GM19193 (cell line): ENCODE results near the gene TAF3.

ENCODE experiments used
- POLR2A ChIP-seq: IDR thresholded peaks from 4 replicates; pipeline ENCODE4 v1.6.1; 2011; ENCODE audit not compliant: insufficient read depth, insufficient read length; ENCODE audit errors: extremely low read depth

TAF3 gene

DNA sequence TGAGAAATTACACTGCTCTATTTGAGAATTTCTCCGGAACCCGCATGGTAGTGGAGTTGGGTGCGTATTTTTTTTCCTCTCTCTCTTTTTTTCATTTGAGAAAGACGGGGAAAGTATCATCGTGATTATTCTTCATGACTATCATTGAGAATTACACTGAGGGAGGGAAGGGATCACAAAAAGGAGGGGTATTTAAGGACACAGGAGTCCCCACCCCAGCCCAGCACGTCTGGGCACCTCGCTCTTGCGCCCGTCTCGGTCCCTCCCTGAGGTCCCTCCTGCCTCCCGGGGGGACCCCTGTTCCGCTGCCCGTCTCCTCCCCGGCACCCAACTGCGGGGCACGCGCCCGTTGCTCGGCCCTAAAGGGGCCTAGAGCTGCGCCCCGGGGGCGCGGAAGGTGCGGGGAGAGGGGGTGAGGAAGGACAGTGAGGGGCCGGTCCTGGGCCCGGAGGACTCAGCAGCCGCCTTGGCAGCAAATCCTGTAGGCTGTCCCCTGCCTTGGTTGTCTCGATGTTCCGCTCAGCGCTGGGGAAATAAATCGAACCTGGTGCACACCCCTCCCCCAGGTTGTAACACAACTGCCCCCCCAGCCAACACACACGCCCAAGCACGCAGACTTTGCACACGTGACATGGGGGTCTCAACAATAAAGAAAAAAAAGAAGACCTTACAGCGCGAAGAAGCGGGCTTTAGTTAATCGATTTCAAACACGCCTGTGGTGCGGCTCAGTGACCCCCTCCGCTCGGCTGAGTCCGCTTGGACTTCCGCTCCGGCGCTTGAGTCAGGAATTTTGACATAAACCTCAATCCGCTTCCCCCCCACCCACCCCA, 217.6 kb downstream of the TAF3 start:
- no peak for TF ChIP-seq POLR2A

DNA sequence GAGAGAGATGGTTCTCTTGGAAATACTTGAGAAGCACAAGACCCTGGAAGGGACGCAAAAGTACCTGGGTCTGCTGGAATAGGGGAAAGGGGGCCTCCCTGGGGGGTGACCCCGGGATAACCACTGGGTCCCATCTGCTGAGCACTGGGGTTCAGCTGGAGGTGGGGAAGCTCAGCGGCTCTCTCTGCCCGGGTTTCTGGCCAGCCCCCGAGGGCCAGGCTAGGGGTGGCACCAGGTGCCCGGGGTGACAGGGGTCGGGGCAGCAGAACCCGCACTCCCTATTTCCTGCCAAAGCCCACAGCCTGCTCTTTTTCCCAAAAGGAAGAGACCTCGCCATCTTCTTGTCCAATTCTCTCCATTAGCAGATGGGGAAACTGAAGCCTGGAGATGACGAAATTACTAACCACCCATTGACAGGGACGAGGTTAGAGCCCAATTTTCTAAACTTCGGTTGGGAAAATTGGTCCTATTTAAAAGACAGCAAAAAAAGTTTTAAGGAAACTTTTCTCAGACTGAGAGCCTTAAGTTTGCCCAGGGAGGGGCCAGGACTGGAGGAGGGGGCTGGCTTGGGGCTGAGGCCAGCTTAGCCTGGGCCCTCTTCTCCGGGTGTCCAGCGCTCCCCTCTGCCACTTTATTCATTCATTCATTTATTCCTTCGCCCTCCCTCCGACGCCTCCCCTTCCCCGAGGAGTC, 218.3 kb downstream of the TAF3 start:
- TF ChIP-seq POLR2A, result no peak

DNA sequence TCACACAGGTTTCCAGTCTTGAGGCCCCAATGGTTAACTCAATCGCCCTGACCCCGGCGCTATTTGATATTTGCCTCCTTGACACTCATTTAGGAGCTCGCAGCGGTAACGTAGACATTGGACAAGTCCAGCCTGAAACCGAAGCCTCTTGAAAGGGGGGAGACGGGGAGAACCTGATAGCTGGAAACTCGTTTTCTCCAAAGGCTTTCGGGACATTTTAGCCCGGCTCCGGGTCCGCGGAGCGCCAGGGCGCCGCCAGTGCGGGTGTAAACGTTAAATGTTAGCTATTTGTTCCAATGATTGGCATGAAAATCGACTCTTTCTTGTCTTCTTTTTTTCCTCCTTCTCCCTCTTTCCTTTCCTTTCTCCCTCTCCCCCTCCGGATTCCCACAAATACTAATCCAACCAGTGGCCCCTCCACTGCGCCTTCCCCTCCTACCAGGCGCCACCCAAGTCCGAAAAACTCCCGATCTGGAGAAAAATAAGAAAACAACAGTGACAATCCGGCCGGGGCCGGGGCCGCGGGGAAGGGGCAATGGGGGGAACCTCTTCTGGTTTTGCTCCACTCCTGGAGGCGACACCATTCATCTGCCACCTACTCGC, 219.0 kb downstream of the TAF3 start:
- no peak for TF ChIP-seq POLR2A

DNA sequence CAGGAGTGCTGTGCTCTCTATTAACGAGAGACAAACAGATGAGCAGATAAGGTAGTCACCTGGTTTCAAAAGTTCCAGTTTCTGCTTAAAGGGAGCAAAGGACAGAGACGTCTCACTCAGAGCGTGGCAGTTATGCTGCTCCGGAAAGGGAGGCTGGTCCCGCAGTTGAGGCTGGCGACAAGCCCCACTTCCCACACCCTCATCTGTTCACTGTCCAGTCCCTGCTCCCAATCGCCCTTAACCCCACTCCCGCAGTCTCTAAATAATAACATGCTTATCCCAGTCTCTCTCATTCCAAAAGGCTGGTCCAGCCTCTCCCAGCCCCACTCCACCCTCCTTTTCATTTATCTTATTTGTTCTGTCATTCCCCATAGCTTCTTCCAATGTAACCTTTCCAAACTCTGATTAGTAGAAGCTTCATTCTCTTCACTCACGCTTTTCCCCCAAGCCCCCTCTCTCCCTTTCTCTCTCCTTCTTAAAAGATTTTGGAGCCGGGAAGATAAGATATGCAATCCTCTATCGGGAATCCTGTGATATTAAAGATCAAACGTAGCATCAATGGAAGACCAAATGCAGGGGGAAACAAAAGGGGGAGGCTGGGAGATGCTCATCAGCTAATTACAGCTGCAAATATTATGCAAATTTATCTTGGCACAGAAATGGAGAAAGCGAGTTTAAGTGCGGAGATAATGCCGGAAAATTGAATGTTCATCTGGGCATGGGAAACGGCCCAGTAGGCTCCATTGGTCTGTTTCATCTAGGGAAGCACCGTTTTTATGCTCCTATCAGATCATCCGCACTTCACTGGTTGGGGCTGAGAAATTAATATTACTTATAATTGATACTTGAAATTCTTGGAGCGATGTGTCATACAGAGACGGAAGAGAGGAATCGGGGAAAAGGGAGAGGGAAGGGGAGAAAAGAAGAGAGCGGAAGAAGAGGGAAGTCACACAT, 219.9 kb downstream of the TAF3 start:
- no peak for TF ChIP-seq POLR2A

DNA sequence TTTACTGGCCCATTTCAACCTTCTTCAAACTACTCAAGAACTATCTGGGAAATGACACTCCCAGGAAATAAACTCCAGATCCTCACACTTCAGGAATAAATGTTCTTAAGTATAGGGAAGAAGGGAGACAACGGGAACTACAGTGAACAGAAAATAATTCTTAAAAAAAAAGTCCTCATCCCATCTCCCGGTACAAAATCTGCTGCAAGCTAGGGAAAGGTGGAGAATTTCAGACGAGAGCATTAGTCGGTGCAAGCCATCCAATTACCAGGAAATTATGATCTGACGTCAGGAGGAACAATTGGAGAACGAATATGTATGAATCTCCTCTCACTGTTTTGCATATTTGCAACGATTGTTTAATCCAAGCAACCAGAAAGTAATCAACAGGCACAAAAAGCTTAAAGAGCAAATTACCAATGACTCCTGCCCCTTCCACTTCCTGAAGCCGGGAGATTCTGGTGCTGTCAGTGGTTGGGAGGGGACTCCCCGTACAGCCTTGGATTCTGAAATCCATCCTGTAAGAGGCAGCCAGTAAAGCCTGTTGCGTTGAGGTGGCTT, 221.1 kb downstream of the TAF3 start:
- no peak for TF ChIP-seq POLR2A

DNA sequence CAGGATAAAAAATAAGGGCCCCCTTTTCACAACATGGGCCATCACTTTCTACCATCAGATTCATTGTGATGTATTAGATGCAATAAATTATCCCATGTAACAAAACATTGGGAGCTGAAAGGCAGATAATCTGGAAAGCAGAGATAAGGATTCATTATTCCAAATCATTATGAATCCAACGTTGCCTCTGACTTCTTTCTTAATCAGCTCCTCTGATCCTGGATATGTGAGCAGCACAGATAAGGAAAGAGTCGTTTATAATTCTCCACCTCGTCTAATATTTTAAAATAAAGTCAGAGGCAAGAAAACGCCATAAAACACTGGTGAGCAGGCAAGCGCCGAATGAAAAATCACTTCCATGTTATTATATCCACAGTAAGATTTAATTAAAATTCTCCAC, 222.3 kb downstream of the TAF3 start:
- TF ChIP-seq POLR2A, result no peak

DNA sequence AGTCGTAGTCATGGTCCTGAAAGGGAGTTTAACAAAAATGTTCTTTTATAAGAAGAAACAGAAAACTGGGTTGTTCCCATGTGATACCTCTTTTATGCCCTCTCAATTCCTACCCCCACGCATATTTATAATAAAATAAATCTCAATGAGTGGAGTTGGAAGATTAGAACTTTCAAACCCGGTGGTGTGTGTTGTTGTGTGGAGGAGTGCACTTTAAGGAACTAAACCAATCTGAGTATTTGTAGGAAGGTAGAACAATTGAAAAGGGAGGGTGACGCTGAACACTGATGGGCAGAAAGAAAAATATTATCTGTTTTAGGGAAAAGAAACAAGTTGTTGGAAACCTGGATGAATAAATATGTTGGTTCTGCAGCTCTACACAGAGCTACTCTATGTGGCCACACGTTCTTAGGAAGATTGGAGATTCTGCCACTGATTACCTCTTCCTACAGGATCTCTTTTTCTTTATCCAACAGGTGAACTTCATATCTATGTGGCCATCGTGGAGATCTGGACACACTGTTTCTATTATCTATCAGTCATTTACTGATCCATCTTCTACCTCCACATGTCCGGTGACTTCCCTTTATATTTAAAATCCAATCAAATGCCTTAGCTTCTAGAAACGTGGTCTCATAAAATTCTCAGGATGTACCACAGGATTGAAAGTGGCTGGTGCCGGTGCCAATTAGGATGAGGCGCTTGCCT, 223.1 kb downstream of the TAF3 start:
- no peak for TF ChIP-seq POLR2A

DNA sequence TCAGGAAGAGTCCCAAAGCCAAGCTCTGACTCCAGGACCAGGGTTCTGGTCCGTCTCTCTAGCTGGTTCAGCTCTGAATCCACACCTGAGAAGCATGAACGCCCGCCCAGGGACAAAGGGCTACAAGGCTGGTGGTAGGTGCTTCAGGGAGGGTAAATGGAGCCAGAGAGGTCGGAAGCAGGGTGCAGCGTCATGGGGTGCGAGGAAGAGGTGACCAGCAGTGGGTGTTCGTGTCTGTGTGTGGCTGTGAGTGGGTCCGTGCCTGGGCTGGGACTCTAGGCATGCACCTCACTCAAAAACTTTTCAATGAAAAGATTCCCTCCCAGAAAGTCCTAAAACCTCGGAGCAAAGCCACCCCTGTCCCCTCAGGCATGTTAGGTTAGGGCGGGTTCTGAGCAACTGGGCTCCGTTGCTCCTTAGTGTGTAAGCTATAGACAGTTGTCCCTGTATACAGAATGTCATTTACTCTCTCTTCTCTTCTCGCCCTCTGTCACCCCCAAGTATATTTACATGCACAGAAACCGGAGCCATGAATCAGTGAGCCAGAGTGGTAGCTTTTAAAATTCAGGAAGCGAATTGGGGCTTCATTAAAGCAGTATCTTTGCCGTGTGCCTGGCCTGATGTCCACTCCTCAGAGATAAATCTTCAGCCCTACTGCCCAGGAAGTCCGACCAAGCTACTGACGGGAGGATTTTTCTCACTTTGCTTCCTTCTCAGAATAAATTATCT, 223.9 kb downstream of the TAF3 start:
- TF ChIP-seq POLR2A, result no peak

DNA sequence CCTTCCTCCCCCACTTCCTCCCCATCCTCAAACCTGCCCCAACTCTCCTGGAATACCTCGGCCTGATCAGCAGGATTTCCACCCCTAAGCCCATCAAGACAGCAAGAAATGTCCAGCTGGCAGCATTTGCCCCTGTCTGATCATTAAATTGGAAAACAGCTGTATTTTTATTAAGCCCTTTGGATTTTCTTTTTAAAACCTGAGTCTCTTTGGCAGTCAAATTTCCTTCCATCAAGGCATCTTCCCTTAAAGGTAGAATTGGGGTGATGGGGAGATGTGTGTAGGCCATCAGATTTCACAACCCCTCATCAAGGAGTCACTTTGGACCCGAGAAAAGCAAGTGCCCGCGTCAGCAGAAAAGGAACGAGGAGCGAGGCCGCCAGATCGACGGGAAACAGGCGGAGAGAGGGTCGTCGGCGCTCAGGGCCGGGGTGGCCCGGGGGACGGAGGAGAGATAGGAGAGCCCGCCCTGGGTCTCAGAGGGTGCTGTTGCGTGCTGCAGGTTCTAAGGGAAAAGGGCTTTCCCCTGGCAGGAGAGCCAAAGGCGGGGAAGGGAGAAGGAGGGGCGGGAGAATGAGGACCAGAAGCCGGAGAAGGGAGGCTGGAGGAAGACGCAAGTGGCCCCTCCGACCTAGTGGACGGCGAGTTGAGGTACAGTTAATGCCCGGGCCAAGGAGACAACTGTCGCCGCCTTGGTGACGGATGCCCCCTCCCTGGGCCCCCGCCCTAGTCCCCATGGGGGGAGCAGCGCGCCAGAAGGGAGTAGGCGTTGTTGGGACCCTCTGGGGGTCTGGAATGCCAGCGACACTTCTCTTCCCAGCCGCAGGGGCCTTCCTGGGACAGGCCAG, 224.6 kb downstream of the TAF3 start:
- TF ChIP-seq POLR2A, result no peak

DNA sequence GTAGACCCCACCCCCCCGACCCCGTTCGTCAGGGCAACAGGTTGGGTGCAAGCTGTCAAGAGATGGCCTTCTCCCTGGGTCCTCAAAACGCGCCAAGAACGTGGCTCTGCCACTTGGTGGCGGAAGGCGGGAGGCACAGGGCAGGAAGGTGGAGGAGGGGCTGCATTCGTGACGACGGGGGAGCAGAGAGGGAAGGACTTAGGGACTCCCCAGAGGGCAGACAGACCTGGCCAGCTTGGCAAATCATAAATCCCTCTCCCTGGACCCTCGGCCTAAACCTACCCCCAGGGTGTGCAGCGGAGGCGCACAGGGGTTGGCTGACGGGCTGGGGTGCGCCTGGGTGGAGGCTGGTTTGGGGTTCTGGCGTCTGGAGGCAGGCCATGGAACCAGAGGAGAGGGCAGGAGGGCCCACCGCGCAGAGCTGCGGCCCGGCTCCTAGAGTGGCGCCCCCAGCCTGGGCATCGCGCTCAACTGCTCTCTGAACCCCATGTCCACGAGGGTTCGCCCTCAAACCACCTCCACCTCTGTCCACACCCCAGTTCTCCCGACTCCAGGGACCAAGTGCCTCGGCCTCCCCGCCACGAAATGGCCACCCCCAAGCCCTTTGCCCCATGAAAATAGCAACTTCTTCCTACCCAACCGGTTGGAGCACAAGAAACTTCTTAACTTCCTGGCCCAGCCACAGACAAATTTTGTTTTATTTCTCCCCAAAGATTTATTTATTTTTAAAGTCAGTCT, 225.4 kb downstream of the TAF3 start:
- TF ChIP-seq POLR2A, result no peak

DNA sequence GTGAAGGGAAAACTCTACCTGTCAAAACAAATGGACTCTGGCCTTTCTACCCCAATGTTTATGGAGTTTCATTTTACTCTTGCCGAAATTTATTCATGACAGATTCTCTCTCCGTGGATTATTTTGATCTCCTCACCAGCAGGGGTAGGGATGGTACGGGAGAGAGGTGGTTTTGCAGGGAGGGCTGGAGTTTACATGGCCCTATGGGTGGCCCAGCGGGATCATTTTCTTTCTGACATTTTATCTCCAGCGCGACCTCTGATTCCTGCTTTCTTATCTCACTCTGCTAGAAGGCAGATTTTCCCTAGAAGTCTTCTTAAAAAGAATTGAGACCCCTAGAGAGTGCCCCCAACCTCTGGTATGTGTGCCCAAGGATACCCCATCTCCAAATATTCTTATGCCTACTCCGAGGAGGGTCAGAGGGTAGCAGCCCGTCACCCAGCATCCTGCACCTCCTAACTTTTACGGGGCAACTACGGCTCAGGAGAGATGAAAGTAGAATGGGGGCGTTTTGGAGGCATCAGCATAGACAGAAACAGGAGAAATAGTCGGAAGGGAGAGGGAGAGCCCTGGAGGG, 226.1 kb downstream of the TAF3 start:
- no peak for TF ChIP-seq POLR2A

DNA sequence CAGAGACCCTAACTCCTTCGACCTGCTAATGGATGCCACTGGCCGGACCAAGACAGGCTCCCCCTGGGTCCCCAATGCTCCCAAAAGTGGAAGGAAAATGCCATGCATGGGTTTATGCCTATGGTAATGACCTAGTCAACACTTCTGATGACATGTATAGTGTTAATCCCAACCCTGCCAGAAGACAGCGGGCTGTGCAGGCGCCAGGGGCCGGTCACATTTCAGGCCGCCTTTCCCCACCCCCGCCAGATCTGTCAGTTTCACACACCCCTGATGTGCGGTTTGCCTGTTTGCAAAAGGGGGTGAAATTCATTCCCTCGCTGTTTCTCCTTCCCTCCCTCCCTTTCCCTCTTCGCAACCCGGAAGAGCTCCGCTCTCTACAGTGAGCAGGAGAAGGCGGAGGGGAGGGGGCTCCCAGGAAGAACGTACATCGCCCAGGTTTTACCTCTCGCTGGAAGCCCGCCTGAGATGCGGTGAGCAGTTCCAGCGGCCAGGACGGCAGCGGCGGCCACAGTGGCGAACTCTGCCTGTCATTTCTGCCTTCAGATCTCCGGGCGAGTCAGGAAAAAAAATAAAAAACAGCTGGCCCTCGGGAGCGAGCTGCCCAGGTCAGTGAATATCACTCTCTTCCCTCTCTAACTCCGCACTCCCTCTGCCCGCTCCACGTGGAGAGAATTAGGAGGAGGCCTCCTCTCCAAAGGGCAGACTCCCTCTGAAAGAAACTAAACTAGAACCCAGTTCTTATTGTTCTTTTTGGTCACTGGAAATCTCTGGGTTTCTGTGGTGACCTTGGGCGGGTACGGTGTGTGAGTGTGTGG, 226.8 kb downstream of the TAF3 start:
- TF ChIP-seq POLR2A, result no peak
